BJ (cell line): ENCODE results near the gene PIGQ. TPM values are rescaled to one million over a fixed set of nuclear protein-coding genes. Genes with fewer than 3 reads are reported as not detected.

ENCODE experiments used
- CTCF ChIA-PET: fragments of 350-600 bp; formaldehyde crosslinking; extraction: SDS; loops from one replicate; lab custom pipeline; 2021; ENCODE audit warnings: antibody characterized with exemption, inconsistent platforms; lab: Yijun Ruan, JAX
- POLR2A ChIA-PET: fragments of 300-600 bp; sonication (Branson Sonifier 250); formaldehyde crosslinking; extraction: SDS; loops from one replicate; lab custom pipeline; 2021; ENCODE audit warnings: antibody characterized with exemption; lab: Charles Lee
- DNase-seq: peaks from one replicate; pipeline ENCODE4 v3.0.0-alpha.2; 2011; ENCODE audit warnings: low read depth
- H3K27me3 ChIP-seq: 2 replicates; pipeline ENCODE4 v1.6.0; 2011; ENCODE audit warnings: low read length; ENCODE audit not compliant: control insufficient read depth, insufficient read depth
- H3K36me3 ChIP-seq: 2 replicates; pipeline ENCODE4 v1.5.1; 2011; ENCODE audit warnings: low read length; ENCODE audit not compliant: control insufficient read depth, insufficient read depth
- H3K4me3 ChIP-seq: 2 replicates; pipeline ENCODE4 v1.5.1; 2011; ENCODE audit warnings: low read depth, mild to moderate bottlenecking, control low read depth, low read length
- polyA plus RNA-seq: library from polyadenylated mRNA; depleted of rRNA; stranded (reverse); fragments of >200 nt; gene quantifications from 2 replicates; pipeline ENCODE4 v1.2.3, GENCODE V29; 2011
- TF ChIP-seq, protein P1 (sequence below): IDR thresholded peaks from 2 replicates; pipeline ENCODE4 v1.5.1; 2011; ENCODE audit warnings: low read depth, mild to moderate bottlenecking, control low read depth, inconsistent platforms, low read length, moderate library complexity; ENCODE audit not compliant: insufficient read depth

The PIGQ gene
- polyA plus RNA-seq, 1 experiment = 26.6 TPM

DNA sequence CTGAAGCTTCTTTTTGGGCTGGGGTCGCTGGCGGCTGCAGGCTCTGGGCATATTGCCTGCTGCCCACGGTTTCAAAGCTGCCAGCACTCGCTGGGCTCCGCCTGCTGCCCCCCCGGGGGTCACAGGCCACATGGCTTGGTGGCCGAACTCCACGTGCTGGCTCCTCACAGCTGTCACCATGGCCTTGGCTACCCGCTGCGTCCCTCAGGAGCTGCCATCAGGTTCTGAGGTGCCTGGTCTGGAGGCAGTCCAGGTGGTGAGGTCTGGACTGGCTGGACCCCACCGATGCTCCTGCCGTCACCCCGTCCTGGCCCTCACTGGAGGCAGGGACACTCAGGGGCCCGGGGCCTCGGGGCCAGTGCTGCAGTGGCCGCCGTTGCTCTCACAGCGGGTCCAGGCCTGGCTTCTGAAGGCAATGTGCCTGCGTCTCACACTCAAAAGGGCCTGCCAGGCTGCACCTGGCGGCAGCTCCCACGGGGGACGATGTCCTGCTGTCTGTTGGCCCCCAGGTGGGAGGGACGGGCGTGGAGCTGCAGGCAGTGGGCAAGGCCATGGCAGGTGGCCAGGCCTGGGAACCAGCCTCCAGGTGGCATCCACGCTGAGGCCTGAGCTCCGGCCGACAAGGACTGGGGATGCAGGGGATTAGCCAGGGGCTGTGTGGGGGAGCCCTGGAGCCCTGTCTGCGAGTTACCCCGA lies 29.0 kb upstream of the PIGQ start:
- ChIA-PET CTCF (interaction anchor here (0.5 to 0.6 kb wide), 2 partner anchors 122 to 201 kb away, joined by 3 read pairs; no protein-coding TSS in a partner anchor), POLR2A (no interaction called here)
- H3K27me3 ChIP-seq = no peaks in the 10 kb centered on the region
- no peak for DNase-seq
- TF ChIP-seq, protein P1, sequence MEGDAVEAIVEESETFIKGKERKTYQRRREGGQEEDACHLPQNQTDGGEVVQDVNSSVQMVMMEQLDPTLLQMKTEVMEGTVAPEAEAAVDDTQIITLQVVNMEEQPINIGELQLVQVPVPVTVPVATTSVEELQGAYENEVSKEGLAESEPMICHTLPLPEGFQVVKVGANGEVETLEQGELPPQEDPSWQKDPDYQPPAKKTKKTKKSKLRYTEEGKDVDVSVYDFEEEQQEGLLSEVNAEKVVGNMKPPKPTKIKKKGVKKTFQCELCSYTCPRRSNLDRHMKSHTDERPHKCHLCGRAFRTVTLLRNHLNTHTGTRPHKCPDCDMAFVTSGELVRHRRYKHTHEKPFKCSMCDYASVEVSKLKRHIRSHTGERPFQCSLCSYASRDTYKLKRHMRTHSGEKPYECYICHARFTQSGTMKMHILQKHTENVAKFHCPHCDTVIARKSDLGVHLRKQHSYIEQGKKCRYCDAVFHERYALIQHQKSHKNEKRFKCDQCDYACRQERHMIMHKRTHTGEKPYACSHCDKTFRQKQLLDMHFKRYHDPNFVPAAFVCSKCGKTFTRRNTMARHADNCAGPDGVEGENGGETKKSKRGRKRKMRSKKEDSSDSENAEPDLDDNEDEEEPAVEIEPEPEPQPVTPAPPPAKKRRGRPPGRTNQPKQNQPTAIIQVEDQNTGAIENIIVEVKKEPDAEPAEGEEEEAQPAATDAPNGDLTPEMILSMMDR = no peak
- H3K36me3 ChIP-seq = peaks cover 19% of the 10 kb centered on the region
- H3K4me3 ChIP-seq = no peak overlapping the region

DNA sequence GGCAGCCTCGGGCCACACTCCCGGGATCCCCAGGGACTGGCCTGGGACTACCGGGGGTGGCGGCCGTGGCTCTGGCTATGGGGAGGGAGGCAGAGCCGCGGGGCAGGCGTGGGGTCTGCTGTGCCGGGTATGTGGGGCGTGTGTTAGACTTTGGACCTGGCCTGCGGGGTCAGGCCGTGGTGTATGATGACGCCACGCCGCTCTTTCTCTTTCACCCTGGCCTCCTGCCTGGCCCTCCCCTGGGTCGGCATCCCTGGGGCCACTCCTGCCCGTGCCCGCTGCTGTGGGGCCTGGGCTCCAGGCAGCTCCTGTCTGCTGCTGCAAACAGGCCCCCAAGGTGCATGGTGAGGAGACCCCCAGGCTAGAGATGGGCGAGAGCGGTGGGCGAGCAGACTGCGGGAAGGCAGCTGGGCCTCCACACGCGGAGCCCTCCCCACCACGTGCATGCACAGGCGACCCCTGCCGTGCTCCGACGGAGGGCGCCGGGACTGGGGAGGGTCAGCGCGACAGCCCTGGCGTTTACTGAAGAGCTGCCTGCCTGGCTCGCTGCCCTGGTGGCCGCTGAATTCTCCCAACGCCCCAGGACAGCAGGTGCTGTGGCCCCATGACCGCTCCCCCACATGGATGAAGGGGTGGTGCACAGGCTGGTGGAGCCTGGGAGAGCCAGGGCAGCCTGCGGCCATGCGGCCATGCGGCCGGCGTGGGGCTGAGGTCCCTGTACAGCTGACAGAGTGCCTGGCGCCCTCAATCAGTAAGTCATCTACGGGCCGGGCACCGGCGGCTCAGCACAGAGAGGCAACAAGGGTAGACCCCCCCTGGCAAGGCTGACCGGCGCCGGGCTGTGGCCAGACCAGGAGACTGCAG lies 26.2 kb upstream of the PIGQ start:
- H3K36me3 ChIP-seq = peaks cover 11% of the 10 kb centered on the region
- POLR2A ChIA-PET = no interaction called here
- CTCF ChIA-PET = interaction anchor here (0.8 kb wide), 1 partner anchor 16 kb away, joined by 3 read pairs; no protein-coding TSS in a partner anchor
- TF ChIP-seq, protein P1 = no peak
- no peak overlapping the region for H3K4me3 ChIP-seq
- H3K27me3 ChIP-seq = no peaks in the 10 kb centered on the region
- no peak for DNase-seq

DNA sequence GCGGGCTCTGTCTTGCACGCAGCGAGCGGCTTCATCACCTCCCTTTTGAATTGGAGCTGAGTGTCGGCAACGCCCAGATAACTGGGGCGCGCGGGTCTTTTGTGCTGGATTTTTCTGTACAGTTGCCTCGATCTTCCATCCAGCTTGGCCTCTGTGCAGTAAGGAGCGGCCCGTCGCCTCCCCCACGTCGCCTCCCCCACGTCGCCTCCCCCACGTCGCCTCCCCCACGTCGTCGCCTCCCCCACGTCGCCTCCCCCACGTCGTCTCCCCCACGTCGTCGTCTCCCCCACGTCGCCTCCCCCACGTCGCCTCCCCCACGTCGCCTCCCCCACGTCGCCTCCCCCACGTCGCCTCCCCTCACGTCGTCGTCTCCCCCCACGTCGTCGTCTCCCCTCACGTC lies 25.3 kb upstream of the PIGQ start:
- TF ChIP-seq, protein P1 = no peak
- no peak for DNase-seq
- H3K27me3 ChIP-seq = no peaks in the 10 kb centered on the region
- ChIA-PET CTCF (no interaction called here), POLR2A (no interaction called here)
- peaks cover 16% of the 10 kb centered on the region for H3K36me3 ChIP-seq
- H3K4me3 ChIP-seq = no peak overlapping the region

DNA sequence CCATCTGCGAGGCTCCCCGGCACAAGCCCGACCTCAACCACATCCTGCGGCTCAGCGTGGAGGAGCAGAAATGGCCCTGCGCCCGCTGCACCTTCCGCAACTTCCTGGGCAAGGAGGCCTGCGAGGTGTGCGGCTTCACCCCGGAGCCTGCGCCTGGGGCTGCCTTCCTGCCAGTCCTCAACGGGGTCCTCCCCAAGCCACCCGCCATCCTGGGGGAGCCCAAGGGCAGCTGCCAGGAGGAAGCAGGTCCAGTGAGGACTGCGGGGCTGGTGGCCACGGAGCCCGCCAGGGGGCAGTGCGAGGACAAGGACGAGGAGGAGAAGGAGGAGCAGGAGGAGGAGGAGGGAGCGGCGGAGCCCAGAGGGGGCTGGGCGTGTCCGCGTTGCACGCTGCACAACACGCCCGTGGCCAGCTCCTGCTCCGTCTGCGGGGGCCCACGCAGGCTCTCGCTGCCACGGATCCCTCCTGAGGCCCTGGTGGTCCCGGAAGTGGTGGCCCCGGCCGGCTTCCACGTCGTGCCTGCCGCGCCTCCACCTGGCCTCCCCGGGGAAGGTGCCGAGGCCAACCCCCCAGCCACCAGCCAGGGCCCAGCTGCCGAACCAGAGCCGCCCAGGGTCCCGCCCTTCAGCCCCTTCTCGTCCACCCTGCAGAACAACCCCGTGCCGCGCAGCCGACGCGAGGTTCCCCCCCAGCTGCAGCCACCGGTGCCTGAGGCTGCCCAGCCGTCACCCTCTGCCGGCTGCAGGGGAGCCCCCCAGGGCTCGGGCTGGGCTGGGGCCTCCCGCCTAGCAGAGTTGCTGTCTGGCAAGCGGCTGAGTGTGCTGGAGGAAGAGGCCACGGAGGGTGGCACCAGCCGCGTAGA lies 22.6 kb upstream of the PIGQ start:
- CTCF ChIA-PET = interaction anchor here (1.2 kb wide), 3 partner anchors 41 to 118 kb away, joined by 3 to 4 read pairs (median 3); no protein-coding TSS in a partner anchor
- Histone ChIP-seq H3K27me3 (no peaks in the 10 kb centered on the region), H3K4me3 (no peak overlapping the region), H3K36me3 (peaks cover 23% of the 10 kb centered on the region)
- POLR2A ChIA-PET = no interaction called here
- TF ChIP-seq, protein P1 = peak; percentile 64
- DNase-seq = no peak

DNA sequence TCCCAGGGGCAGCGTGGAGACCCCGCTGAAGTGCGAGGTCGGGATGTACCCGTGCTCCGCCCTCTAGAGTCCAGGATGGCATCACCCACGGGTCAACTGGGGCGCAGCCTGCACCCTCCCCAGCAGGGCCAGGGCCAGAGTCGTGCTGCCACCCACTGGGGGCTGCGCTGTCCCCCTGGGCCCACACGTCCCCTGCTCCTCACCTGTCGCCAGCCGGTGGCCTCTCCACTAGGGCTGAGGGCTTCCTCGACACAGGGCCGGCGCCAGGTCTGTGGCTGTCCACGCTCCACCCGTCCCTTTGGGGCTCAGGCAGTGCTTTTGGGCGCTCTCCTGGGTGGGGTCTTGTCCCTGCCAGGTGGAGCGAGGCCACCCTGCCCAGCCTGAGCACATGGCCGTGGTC lies 21.2 kb upstream of the PIGQ start:
- TF ChIP-seq, protein P1 = no peak

More for the DNA sequence above, 21.2 kb upstream of the PIGQ start:
- Histone ChIP-seq H3K27me3 (no peaks in the 10 kb centered on the region), H3K36me3 (peaks cover 26% of the 10 kb centered on the region), H3K4me3 (no peak overlapping the region)
- CTCF ChIA-PET = no interaction called here
- no peak for DNase-seq
- POLR2A ChIA-PET = no interaction called here
